ENCODE data around the gene MIEN1. TPM values are rescaled to one million over a fixed set of nuclear protein-coding genes. Genes with fewer than 3 reads are reported as not detected.

MIEN1 gene
- total and polyA plus RNA-seq, 2 of the 13 experiments (the other 11 are each of a cell fraction or from before 2014, with no cell fraction given), result 40.6 to 56.6 TPM

GRCh38 chr17:39754161-39754957 lies 24.0 kb upstream of the MIEN1 start:
- in situ Hi-C loops (cut with HindIII; ENCODE audit: extremely low pct_ligation_motif_present, low pct_unique_long_range_greater_than_20kb) (loop anchor here (5.0 kb wide), 2 partner anchors 82 to 132 kb away; no protein-coding TSS in a partner anchor), intact Hi-C loops (cut with micrococcal nuclease; ENCODE audit: unreplicated experiment) (loop anchor here (1.0 to 5.0 kb wide), 3 partner anchors 24 to 132 kb away; partner anchors contain the start of gene MIEN1)
- 0% methylated on average over 43 of the region's 91 CpGs for WGBS (ENCODE audit: low lambda C conversion rate)
- H3K9ac ChIP-seq (ENCODE audit: insufficient read depth, low read depth, low read length), result peak overlapping the region; percentile 69
- peak; percentile 81 for ATAC-seq
- BruUV-seq (replicated peaks), result no TSS peak
- no peaks in the 10 kb centered on the region for H4K20me1 ChIP-seq (ENCODE audit: insufficient read depth, low read length)
- H3K4me3 ChIP-seq (replicated peaks in 1 of 3; ENCODE audit: insufficient read depth in 1 of 3, low read depth in 2 of 3, low read length in 3 of 3), result peak overlapping the region; percentile 63 to 80 (median 73)
- POLR2A ChIA-PET, result interaction anchor here (0.7 to 5.3 kb wide), 12 partner anchors 15 to 220 kb away, joined by 3 to 52 read pairs (median 4); partner anchors contain the start of genes ERBB2 and MIEN1
- peak; percentile 87 for DNase-seq (ENCODE audit: low spot score)
- no peaks in the 10 kb centered on the region for H3K36me3 ChIP-seq (replicated peaks in 1 of 2; ENCODE audit: control insufficient read depth in 1 of 2, insufficient read depth in 2 of 2, low read length in 2 of 2)
- CTCF ChIA-PET (ENCODE audit: low intra/inter-chr PET ratio, low total read pairs), result interaction anchor here (0.8 to 4.0 kb wide), 12 partner anchors 14 to 207 kb away, joined by 3 to 57 read pairs (median 6); partner anchors contain the start of genes MIEN1, PNMT and STARD3
- H3K79me2 ChIP-seq (ENCODE audit: insufficient read depth, low read length), result no peaks in the 10 kb centered on the region
- H3K4me2 ChIP-seq (ENCODE audit: low read depth, low read length), result peak overlapping the region; percentile 91
- H3K27ac ChIP-seq (ENCODE audit: extremely low read length, insufficient read depth, low read length), result peak overlapping the region; percentile 29
- H3K27me3 ChIP-seq (ENCODE audit: control insufficient read depth in 1 of 2, insufficient read depth in 2 of 2, low read length in 2 of 2), result peaks cover 6 to 43% of the 10 kb centered on the region in 2 experiments
- H2AFZ ChIP-seq (ENCODE audit: low read length), result no peak overlapping the region
- FAIRE-seq, result no peak
- no peaks in the 10 kb centered on the region for H3K9me3 ChIP-seq (ENCODE audit: low read length)
- peaks cover 80% of the 10 kb centered on the region for H3K4me1 ChIP-seq (ENCODE audit: insufficient read depth, low read length)
- TF ChIP-seq ZBTB25 (CRISPR knock-in tag; IDR thresholded peaks at IDR 0.05) (peak; percentile 86; the same call in 1 of the 2 replicates), ZNF205 (CRISPR knock-in tag; IDR thresholded peaks at IDR 0.05) (peak; percentile 93), CC2D1A (CRISPR knock-in tag; IDR thresholded peaks at IDR 0.05) (0 out of 2 replicates have a peak, but pooled peaks have one; percentile 18), SMC3 (IDR thresholded peaks at IDR 0.05; ENCODE audit: low read length) (peak; percentile 32; the same call in 1 of the 2 replicates), EED (CRISPR knock-in tag; IDR thresholded peaks at IDR 0.05) (peak; percentile 89; the same call in 1 of the 2 replicates), RCOR2 (CRISPR knock-in tag; IDR thresholded peaks at IDR 0.05) (0 out of 2 replicates have a peak, but pooled peaks have one; percentile 37), FLYWCH1 (CRISPR knock-in tag; IDR thresholded peaks at IDR 0.05) (no peak), NFIC (IDR thresholded peaks at IDR 0.05; ENCODE audit: low read length) (no peak), ZNF44 (CRISPR knock-in tag; IDR thresholded peaks at IDR 0.05) (no peak), NR2F2 (IDR thresholded peaks at IDR 0.05; ENCODE audit: borderline replicate concordance, low read depth) (no peak), MAZ (IDR thresholded peaks at IDR 0.05; ENCODE audit: borderline replicate concordance, low read depth, low read length) (peak; percentile 75; the same call in 1 of the 2 replicates), MAZ (CRISPR knock-in tag; IDR thresholded peaks at IDR 0.05; ENCODE audit: low read depth) (peak; percentile 99)
- TF ChIP-seq, protein P1, sequence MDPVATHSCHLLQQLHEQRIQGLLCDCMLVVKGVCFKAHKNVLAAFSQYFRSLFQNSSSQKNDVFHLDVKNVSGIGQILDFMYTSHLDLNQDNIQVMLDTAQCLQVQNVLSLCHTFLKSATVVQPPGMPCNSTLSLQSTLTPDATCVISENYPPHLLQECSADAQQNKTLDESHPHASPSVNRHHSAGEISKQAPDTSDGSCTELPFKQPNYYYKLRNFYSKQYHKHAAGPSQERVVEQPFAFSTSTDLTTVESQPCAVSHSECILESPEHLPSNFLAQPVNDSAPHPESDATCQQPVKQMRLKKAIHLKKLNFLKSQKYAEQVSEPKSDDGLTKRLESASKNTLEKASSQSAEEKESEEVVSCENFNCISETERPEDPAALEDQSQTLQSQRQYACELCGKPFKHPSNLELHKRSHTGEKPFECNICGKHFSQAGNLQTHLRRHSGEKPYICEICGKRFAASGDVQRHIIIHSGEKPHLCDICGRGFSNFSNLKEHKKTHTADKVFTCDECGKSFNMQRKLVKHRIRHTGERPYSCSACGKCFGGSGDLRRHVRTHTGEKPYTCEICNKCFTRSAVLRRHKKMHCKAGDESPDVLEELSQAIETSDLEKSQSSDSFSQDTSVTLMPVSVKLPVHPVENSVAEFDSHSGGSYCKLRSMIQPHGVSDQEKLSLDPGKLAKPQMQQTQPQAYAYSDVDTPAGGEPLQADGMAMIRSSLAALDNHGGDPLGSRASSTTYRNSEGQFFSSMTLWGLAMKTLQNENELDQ (CRISPR knock-in tag; IDR thresholded peaks at IDR 0.05; ENCODE audit: borderline replicate concordance), result no peak
- TF ChIP-seq, protein P2, sequence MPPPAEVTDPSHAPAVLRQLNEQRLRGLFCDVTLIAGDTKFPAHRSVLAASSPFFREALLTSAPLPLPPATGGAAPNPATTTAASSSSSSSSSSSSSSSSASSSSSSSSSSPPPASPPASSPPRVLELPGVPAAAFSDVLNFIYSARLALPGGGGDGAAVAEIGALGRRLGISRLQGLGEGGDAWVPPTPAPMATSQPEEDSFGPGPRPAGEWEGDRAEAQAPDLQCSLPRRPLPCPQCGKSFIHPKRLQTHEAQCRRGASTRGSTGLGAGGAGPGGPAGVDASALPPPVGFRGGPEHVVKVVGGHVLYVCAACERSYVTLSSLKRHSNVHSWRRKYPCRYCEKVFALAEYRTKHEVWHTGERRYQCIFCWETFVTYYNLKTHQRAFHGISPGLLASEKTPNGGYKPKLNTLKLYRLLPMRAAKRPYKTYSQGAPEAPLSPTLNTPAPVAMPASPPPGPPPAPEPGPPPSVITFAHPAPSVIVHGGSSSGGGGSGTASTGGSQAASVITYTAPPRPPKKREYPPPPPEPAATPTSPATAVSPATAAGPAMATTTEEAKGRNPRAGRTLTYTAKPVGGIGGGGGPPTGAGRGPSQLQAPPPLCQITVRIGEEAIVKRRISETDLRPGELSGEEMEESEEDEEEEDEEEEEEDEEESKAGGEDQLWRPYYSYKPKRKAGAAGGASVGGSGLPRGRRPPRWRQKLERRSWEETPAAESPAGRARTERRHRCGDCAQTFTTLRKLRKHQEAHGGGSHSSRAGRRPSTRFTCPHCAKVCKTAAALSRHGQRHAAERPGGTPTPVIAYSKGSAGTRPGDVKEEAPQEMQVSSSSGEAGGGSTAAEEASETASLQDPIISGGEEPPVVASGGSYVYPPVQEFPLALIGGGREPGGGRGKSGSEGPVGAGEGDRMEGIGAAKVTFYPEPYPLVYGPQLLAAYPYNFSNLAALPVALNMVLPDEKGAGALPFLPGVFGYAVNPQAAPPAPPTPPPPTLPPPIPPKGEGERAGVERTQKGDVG (CRISPR knock-in tag; IDR thresholded peaks at IDR 0.05; ENCODE audit: borderline replicate concordance), result peak; percentile 21; the same call in 1 of the 2 replicates
- TF ChIP-seq, protein P3, sequence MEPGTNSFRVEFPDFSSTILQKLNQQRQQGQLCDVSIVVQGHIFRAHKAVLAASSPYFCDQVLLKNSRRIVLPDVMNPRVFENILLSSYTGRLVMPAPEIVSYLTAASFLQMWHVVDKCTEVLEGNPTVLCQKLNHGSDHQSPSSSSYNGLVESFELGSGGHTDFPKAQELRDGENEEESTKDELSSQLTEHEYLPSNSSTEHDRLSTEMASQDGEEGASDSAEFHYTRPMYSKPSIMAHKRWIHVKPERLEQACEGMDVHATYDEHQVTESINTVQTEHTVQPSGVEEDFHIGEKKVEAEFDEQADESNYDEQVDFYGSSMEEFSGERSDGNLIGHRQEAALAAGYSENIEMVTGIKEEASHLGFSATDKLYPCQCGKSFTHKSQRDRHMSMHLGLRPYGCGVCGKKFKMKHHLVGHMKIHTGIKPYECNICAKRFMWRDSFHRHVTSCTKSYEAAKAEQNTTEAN (CRISPR knock-in tag; conservative IDR thresholded peaks at IDR 0.05), result peak; percentile 81

Data from HepG2 (cell line).